ENCODE results near the gene TPCN2.

TPCN2 gene

GRCh38 chr11:69108030-69108429 is 59.3 kb downstream of the TPCN2 start:
- Mint-ChIP-seq H3K4me3 (no peak overlapping the region), H3K9me3 (ENCODE audit: low read depth) (no peaks in the 10 kb centered on the region), H3K36me3 (peaks cover 5% of the 10 kb centered on the region), H3K27ac (no peak overlapping the region), H3K27me3 (no peaks in the 10 kb centered on the region), H3K4me1 (ENCODE audit: low read depth) (peaks cover 5% of the 10 kb centered on the region)

GRCh38 chr11:69108559-69108958 is 59.8 kb downstream of the TPCN2 start:
- Mint-ChIP-seq H3K4me1 (ENCODE audit: low read depth) (peaks cover 5% of the 10 kb centered on the region), H3K9me3 (ENCODE audit: low read depth) (no peaks in the 10 kb centered on the region), H3K27ac (no peak overlapping the region), H3K36me3 (peaks cover 5% of the 10 kb centered on the region), H3K4me3 (no peak overlapping the region), H3K27me3 (no peaks in the 10 kb centered on the region)

GRCh38 chr11:69109101-69109500 is 60.4 kb downstream of the TPCN2 start:
- peaks cover 5% of the 10 kb centered on the region for H3K36me3 Mint-ChIP-seq
- no peak overlapping the region for H3K4me3 Mint-ChIP-seq
- no peak overlapping the region for H3K27ac Mint-ChIP-seq
- peaks cover 5% of the 10 kb centered on the region for H3K4me1 Mint-ChIP-seq (ENCODE audit: low read depth)
- H3K9me3 Mint-ChIP-seq (ENCODE audit: low read depth) = no peaks in the 10 kb centered on the region
- H3K27me3 Mint-ChIP-seq = no peaks in the 10 kb centered on the region

GRCh38 chr11:69110451-69110850 is 61.7 kb downstream of the TPCN2 start:
- H3K4me1 Mint-ChIP-seq (ENCODE audit: low read depth) = peaks cover 5% of the 10 kb centered on the region

GRCh38 chr11:69111624-69112542 is 63.2 kb downstream of the TPCN2 start:
- no peaks in the 10 kb centered on the region for H3K27me3 Mint-ChIP-seq
- peaks cover 5% of the 10 kb centered on the region for H3K36me3 Mint-ChIP-seq
- no peak overlapping the region for H3K27ac Mint-ChIP-seq
- no peak overlapping the region for H3K4me3 Mint-ChIP-seq
- H3K4me1 Mint-ChIP-seq (ENCODE audit: low read depth) = peaks cover 3% of the 10 kb centered on the region
- H3K9me3 Mint-ChIP-seq (ENCODE audit: low read depth) = no peaks in the 10 kb centered on the region

More at GRCh38 chr11:69110451-69110850, 61.7 kb downstream of the TPCN2 start:
- Mint-ChIP-seq H3K9me3 (ENCODE audit: low read depth) (no peaks in the 10 kb centered on the region), H3K4me3 (no peak overlapping the region), H3K27me3 (no peaks in the 10 kb centered on the region), H3K27ac (no peak overlapping the region), H3K36me3 (peaks cover 5% of the 10 kb centered on the region)

- no peaks in the 10 kb centered on the region for H3K9me3 Mint-ChIP-seq (ENCODE audit: low read depth)
- H3K4me1 Mint-ChIP-seq (ENCODE audit: low read depth) = no peaks in the 10 kb centered on the region
- peaks cover 5% of the 10 kb centered on the region for H3K36me3 Mint-ChIP-seq
- no peak overlapping the region for H3K4me3 Mint-ChIP-seq
- H3K27ac Mint-ChIP-seq = no peak overlapping the region
- no peaks in the 10 kb centered on the region for H3K27me3 Mint-ChIP-seq
These were observed 64.5 kb downstream of the TPCN2 start for GRCh38 chr11:69113226-69113625.

- H3K36me3 Mint-ChIP-seq = peaks cover 3% of the 10 kb centered on the region
- H3K27me3 Mint-ChIP-seq = no peaks in the 10 kb centered on the region
- no peaks in the 10 kb centered on the region for H3K4me1 Mint-ChIP-seq (ENCODE audit: low read depth)
- no peaks in the 10 kb centered on the region for H3K9me3 Mint-ChIP-seq (ENCODE audit: low read depth)
- no peak overlapping the region for H3K4me3 Mint-ChIP-seq
- no peak overlapping the region for H3K27ac Mint-ChIP-seq
These were observed 65.1 kb downstream of the TPCN2 start for GRCh38 chr11:69113646-69114340.

GRCh38 chr11:69114362-69114761 is 65.6 kb downstream of the TPCN2 start:
- H3K4me3 Mint-ChIP-seq = no peak overlapping the region
- peaks cover 3% of the 10 kb centered on the region for H3K9me3 Mint-ChIP-seq (ENCODE audit: low read depth)
- peaks cover 3% of the 10 kb centered on the region for H3K36me3 Mint-ChIP-seq
- H3K27me3 Mint-ChIP-seq = no peaks in the 10 kb centered on the region
- no peak overlapping the region for H3K27ac Mint-ChIP-seq
- H3K4me1 Mint-ChIP-seq (ENCODE audit: low read depth) = no peaks in the 10 kb centered on the region

- Mint-ChIP-seq H3K9me3 (ENCODE audit: low read depth) (peaks cover 3% of the 10 kb centered on the region), H3K4me3 (no peak overlapping the region), H3K27ac (no peak overlapping the region), H3K36me3 (no peaks in the 10 kb centered on the region), H3K27me3 (no peaks in the 10 kb centered on the region), H3K4me1 (ENCODE audit: low read depth) (no peaks in the 10 kb centered on the region)
These were observed 66.2 kb downstream of the TPCN2 start for GRCh38 chr11:69114811-69115523.

GRCh38 chr11:69115586-69116560 is 67.1 kb downstream of the TPCN2 start:
- peaks cover 3% of the 10 kb centered on the region for H3K9me3 Mint-ChIP-seq (ENCODE audit: low read depth)

GRCh38 chr11:69116671-69117070 is 67.9 kb downstream of the TPCN2 start:
- no peaks in the 10 kb centered on the region for H3K27me3 Mint-ChIP-seq
- no peak overlapping the region for H3K4me3 Mint-ChIP-seq
- no peak overlapping the region for H3K27ac Mint-ChIP-seq

More at GRCh38 chr11:69115586-69116560, 67.1 kb downstream of the TPCN2 start:
- H3K27ac Mint-ChIP-seq = no peak overlapping the region
- H3K4me1 Mint-ChIP-seq (ENCODE audit: low read depth) = peaks cover 2% of the 10 kb centered on the region
- H3K27me3 Mint-ChIP-seq = no peaks in the 10 kb centered on the region
- H3K4me3 Mint-ChIP-seq = no peak overlapping the region
- H3K36me3 Mint-ChIP-seq = no peaks in the 10 kb centered on the region

GRCh38 chr11:69119190-69119589 is 70.5 kb downstream of the TPCN2 start:
- no peaks in the 10 kb centered on the region for H3K27me3 Mint-ChIP-seq
- H3K4me3 Mint-ChIP-seq = no peak overlapping the region
- peaks cover 3% of the 10 kb centered on the region for H3K9me3 Mint-ChIP-seq (ENCODE audit: low read depth)
- peaks cover 33% of the 10 kb centered on the region for H3K4me1 Mint-ChIP-seq (ENCODE audit: low read depth)
- H3K27ac Mint-ChIP-seq = no peak overlapping the region
- no peaks in the 10 kb centered on the region for H3K36me3 Mint-ChIP-seq

More at GRCh38 chr11:69116671-69117070, 67.9 kb downstream of the TPCN2 start:
- Mint-ChIP-seq H3K4me1 (ENCODE audit: low read depth) (peaks cover 10% of the 10 kb centered on the region), H3K36me3 (no peaks in the 10 kb centered on the region), H3K9me3 (ENCODE audit: low read depth) (peaks cover 3% of the 10 kb centered on the region)

GRCh38 chr11:69120096-69120875 is 71.6 kb downstream of the TPCN2 start:
- H3K4me3 Mint-ChIP-seq = no peak overlapping the region
- peaks cover 41% of the 10 kb centered on the region for H3K4me1 Mint-ChIP-seq (ENCODE audit: low read depth)
- H3K27me3 Mint-ChIP-seq = no peaks in the 10 kb centered on the region
- no peaks in the 10 kb centered on the region for H3K36me3 Mint-ChIP-seq
- H3K27ac Mint-ChIP-seq = no peak overlapping the region
- peaks cover 3% of the 10 kb centered on the region for H3K9me3 Mint-ChIP-seq (ENCODE audit: low read depth)

Data from activated naive CD8-positive, alpha-beta T cell (primary cell).